HepG2 (cell line): Measurements from ENCODE around the gene PHB1. TPM values are rescaled to one million over a fixed set of nuclear protein-coding genes. Genes with fewer than 3 reads are reported as not detected.

ENCODE experiments used
- CAMTA2 ChIP-seq: sonication (generic); formaldehyde crosslinking; IDR thresholded peaks from 2 replicates; pipeline ENCODE4 v1.4.0; 2020; ENCODE audit warnings: mild to moderate bottlenecking, missing genetic modification reagents, borderline replicate concordance
- ELF1 ChIP-seq: sonication (generic); formaldehyde crosslinking; IDR thresholded peaks from 2 replicates; pipeline ENCODE4 v1.4.0; 2020; ENCODE audit warnings: missing genetic modification reagents
- HDAC2 ChIP-seq: sonication (generic); formaldehyde crosslinking; IDR thresholded peaks from 2 replicates; pipeline ENCODE4 v1.4.0; 2020; ENCODE audit warnings: missing genetic modification reagents
- PITX1 ChIP-seq: sonication (generic); formaldehyde crosslinking; IDR thresholded peaks from 2 replicates; pipeline ENCODE4 v1.5.1; 2020; ENCODE audit warnings: mild to moderate bottlenecking, missing genetic modification reagents
- POLR2AphosphoS5 ChIP-seq: IDR thresholded peaks from 2 replicates; pipeline ENCODE4 v1.6.1; 2012; ENCODE audit warnings: low read depth, low read length
- SRSF1 ChIP-seq: fragments of 200-400 bp; formaldehyde crosslinking; optimal IDR thresholded peaks from 2 replicates; pipeline ENCODE3; 2017; ENCODE audit warnings: mild to moderate bottlenecking, low read depth, low read length, moderate library complexity
- XRCC5 ChIP-seq: fragments of 200-400 bp; formaldehyde crosslinking; optimal IDR thresholded peaks from 2 replicates; pipeline ENCODE3; 2017; ENCODE audit warnings: mild to moderate bottlenecking, low read length
- ZMAT3 ChIP-seq: sonication (generic); formaldehyde crosslinking; conservative IDR thresholded peaks from 2 replicates; pipeline ENCODE4 v1.7.0; 2021; ENCODE audit warnings: missing genetic modification reagents
- ZNF430 ChIP-seq: sonication (generic); formaldehyde crosslinking; IDR thresholded peaks from 2 replicates; pipeline ENCODE4 v1.9.0; 2021; ENCODE audit warnings: mild to moderate bottlenecking, missing genetic modification reagents
- ZNF781 ChIP-seq: sonication (generic); formaldehyde crosslinking; IDR thresholded peaks from 2 replicates; pipeline ENCODE4 v1.5.1; 2020; ENCODE audit warnings: borderline replicate concordance, mild to moderate bottlenecking, missing genetic modification reagents; ENCODE audit errors: not compliant biosample characterization
- polyA plus RNA-seq, 8 experiments: library from polyadenylated mRNA; depleted of rRNA in 3 of 8; stranded (reverse) in 7 of 8; unstranded in 1 of 8; fragments of >200 nt; fragmentation: Illumina TruSeq in 4 of 8; extraction: Trizol in 4 of 8; gene quantifications; 2 replicates each; pipeline versions ENCODE4 v1.2.1 to v1.2.3, GENCODE V29; 2011 to 2016; ENCODE audit warnings: low read depth in 4 of 8, missing spikeins in 1 of 8, mixed read lengths in 1 of 8; ENCODE audit not compliant: insufficient read depth in 1 of 8
- total RNA-seq, 5 experiments: library from RNA; depleted of rRNA; stranded (reverse); fragments of >200 nt; fragmentation: Illumina TruSeq; extraction: Trizol; gene quantifications; 2 replicates each; pipeline ENCODE4 v1.2.3, GENCODE V29; 2016; ENCODE audit warnings: low read depth in 1 of 5
- TF ChIP-seq, protein P1 (sequence below): sonication (generic); formaldehyde crosslinking; IDR thresholded peaks from 2 replicates; pipeline ENCODE4 v1.4.0; 2020; ENCODE audit warnings: mild to moderate bottlenecking, missing genetic modification reagents, borderline replicate concordance
- TF ChIP-seq, protein P2 (sequence below): fragments of 450-650 bp; IDR thresholded peaks from 2 replicates; pipeline ENCODE4 v1.6.1; 2016
- TF ChIP-seq, protein P3 (sequence below): sonication (generic); formaldehyde crosslinking; IDR thresholded peaks from 2 replicates; pipeline ENCODE4 v1.4.0; 2020; ENCODE audit warnings: missing genetic modification reagents
- TF ChIP-seq, protein P4 (sequence below): IDR thresholded peaks from 2 replicates; pipeline ENCODE4 v1.4.0; 2020; ENCODE audit warnings: mild to moderate bottlenecking, missing genetic modification reagents
- TF ChIP-seq, protein P5 (sequence below): sonication (generic); formaldehyde crosslinking; IDR thresholded peaks from 2 replicates; pipeline ENCODE4 v1.4.0; 2020; ENCODE audit warnings: missing genetic modification reagents, borderline replicate concordance
- TF ChIP-seq, protein P6 (sequence below): IDR thresholded peaks from 2 replicates; pipeline ENCODE4 v1.6.1; 2016

PHB1 gene
- total and polyA plus RNA-seq, 2 of the 13 experiments (the other 11 are each of a cell fraction or from before 2014, with no cell fraction given) = 515 to 688 TPM

DNA sequence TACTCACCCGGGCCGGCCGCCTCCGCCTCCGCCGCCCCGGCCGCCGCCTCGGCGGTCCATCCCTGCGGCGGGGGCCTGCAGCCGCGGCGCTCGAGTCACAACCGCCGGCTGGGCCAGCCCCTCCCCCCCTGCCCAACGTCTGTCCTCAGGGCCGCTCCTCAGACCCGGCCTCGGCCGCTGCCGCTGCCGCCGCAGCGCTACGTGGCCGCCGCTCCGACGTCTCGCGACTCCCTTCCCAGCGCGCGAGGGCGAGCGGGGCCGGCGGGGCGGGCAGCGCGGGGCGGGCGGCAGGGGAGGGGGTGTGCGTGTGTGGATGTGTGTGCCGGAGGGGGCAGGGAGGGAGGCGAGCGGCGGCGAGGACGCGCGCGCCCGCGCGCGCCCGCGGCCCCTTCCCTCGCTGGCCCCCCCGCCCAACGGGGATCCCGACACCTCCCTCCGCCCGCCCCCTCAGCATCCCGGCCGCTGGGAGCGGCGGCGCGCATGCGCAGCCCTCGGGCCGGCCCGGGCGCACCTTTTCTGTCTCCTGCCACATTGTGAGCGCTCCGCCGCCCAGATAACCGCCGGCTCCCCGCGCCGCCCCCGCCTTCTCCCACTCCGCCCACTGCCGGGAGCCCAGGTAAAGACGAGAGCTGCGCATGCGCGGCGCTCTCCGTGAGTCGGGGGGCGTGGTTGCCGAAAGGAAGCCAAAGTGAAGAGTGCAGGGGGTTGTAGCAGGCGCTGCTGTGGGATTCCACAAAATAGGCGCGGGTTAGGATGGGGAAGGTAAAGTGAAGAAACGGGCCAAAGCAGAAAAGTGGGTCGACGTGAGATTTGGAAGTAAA, 52.6 kb downstream of the PHB1 start, which contains the start of gene ZNF652 (continued):
- TF ChIP-seq, protein P1, sequence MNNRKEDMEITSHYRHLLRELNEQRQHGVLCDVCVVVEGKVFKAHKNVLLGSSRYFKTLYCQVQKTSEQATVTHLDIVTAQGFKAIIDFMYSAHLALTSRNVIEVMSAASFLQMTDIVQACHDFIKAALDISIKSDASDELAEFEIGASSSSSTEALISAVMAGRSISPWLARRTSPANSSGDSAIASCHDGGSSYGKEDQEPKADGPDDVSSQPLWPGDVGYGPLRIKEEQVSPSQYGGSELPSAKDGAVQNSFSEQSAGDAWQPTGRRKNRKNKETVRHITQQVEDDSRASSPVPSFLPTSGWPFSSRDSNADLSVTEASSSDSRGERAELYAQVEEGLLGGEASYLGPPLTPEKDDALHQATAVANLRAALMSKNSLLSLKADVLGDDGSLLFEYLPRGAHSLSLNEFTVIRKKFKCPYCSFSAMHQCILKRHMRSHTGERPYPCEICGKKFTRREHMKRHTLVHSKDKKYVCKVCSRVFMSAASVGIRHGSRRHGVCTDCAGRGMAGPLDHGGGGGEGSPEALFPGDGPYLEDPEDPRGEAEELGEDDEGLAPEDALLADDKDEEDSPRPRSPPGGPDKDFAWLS (CRISPR knock-in tag) = no peak
- no peak for TF ChIP-seq PITX1 (CRISPR knock-in tag)
- TF ChIP-seq, protein P2, sequence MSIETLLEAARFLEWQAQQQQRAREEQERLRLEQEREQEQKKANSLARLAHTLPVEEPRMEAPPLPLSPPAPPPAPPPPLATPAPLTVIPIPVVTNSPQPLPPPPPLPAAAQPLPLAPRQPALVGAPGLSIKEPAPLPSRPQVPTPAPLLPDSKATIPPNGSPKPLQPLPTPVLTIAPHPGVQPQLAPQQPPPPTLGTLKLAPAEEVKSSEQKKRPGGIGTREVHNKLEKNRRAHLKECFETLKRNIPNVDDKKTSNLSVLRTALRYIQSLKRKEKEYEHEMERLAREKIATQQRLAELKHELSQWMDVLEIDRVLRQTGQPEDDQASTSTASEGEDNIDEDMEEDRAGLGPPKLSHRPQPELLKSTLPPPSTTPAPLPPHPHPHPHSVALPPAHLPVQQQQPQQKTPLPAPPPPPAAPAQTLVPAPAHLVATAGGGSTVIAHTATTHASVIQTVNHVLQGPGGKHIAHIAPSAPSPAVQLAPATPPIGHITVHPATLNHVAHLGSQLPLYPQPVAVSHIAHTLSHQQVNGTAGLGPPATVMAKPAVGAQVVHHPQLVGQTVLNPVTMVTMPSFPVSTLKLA = peak; percentile 25; the same call in 1 of the 2 replicates
- TF ChIP-seq, protein P3, sequence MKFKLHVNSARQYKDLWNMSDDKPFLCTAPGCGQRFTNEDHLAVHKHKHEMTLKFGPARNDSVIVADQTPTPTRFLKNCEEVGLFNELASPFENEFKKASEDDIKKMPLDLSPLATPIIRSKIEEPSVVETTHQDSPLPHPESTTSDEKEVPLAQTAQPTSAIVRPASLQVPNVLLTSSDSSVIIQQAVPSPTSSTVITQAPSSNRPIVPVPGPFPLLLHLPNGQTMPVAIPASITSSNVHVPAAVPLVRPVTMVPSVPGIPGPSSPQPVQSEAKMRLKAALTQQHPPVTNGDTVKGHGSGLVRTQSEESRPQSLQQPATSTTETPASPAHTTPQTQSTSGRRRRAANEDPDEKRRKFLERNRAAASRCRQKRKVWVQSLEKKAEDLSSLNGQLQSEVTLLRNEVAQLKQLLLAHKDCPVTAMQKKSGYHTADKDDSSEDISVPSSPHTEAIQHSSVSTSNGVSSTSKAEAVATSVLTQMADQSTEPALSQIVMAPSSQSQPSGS = 0 out of 2 replicates have a peak, but pooled peaks have one; percentile 11
- TF ChIP-seq POLR2AphosphoS5 = peak; percentile 56
- TF ChIP-seq ZNF781 (CRISPR knock-in tag) = no peak
- TF ChIP-seq, protein P4, sequence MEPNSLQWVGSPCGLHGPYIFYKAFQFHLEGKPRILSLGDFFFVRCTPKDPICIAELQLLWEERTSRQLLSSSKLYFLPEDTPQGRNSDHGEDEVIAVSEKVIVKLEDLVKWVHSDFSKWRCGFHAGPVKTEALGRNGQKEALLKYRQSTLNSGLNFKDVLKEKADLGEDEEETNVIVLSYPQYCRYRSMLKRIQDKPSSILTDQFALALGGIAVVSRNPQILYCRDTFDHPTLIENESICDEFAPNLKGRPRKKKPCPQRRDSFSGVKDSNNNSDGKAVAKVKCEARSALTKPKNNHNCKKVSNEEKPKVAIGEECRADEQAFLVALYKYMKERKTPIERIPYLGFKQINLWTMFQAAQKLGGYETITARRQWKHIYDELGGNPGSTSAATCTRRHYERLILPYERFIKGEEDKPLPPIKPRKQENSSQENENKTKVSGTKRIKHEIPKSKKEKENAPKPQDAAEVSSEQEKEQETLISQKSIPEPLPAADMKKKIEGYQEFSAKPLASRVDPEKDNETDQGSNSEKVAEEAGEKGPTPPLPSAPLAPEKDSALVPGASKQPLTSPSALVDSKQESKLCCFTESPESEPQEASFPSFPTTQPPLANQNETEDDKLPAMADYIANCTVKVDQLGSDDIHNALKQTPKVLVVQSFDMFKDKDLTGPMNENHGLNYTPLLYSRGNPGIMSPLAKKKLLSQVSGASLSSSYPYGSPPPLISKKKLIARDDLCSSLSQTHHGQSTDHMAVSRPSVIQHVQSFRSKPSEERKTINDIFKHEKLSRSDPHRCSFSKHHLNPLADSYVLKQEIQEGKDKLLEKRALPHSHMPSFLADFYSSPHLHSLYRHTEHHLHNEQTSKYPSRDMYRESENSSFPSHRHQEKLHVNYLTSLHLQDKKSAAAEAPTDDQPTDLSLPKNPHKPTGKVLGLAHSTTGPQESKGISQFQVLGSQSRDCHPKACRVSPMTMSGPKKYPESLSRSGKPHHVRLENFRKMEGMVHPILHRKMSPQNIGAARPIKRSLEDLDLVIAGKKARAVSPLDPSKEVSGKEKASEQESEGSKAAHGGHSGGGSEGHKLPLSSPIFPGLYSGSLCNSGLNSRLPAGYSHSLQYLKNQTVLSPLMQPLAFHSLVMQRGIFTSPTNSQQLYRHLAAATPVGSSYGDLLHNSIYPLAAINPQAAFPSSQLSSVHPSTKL (CRISPR knock-in tag) = no peak
- TF ChIP-seq SRSF1 = peak; percentile 31
- peak; percentile 63 for TF ChIP-seq ELF1 (CRISPR knock-in tag)
- 0 out of 2 replicates have a peak, but pooled peaks have one; percentile 16 for TF ChIP-seq HDAC2
- TF ChIP-seq ZNF430 (CRISPR knock-in tag) = peak; percentile 13; the same call in 1 of the 2 replicates
- TF ChIP-seq, protein P5, sequence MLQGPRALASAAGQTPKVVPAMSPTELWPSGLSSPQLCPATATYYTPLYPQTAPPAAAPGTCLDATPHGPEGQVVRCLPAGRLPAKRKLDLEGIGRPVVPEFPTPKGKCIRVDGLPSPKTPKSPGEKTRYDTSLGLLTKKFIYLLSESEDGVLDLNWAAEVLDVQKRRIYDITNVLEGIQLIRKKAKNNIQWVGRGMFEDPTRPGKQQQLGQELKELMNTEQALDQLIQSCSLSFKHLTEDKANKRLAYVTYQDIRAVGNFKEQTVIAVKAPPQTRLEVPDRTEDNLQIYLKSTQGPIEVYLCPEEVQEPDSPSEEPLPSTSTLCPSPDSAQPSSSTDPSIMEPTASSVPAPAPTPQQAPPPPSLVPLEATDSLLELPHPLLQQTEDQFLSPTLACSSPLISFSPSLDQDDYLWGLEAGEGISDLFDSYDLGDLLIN (CRISPR knock-in tag) = no peak
- TF ChIP-seq CAMTA2 (CRISPR knock-in tag) = peak; percentile 91
- TF ChIP-seq ZMAT3 = no peak
- TF ChIP-seq, protein P6, sequence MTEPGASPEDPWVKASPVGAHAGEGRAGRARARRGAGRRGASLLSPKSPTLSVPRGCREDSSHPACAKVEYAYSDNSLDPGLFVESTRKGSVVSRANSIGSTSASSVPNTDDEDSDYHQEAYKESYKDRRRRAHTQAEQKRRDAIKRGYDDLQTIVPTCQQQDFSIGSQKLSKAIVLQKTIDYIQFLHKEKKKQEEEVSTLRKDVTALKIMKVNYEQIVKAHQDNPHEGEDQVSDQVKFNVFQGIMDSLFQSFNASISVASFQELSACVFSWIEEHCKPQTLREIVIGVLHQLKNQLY (CRISPR knock-in tag) = 0 out of 2 replicates have a peak, but pooled peaks have one; percentile 36
- TF ChIP-seq XRCC5 = no peak
